Endothelial cell of umbilical vein (primary cell): ENCODE measurements around the gene MREG.

Source experiments
- CTCF ChIP-seq, 2 donors: IDR thresholded peaks; 1 replicate in 1 of 2; 2 replicates in 1 of 2; pipeline ENCODE4 v1.5.1; 2011; ENCODE audit warnings: low read length in 2 of 2, mild to moderate bottlenecking in 2 of 2, moderate library complexity in 2 of 2, control low read depth in 1 of 2, inconsistent platforms in 1 of 2, low read depth in 1 of 2; ENCODE audit not compliant: insufficient read depth in 1 of 2; ENCODE audit errors: extremely low read depth in 1 of 2
- EZH2 ChIP-seq: IDR thresholded peaks from 2 replicates; pipeline ENCODE4 v1.6.1; 2012; ENCODE audit warnings: borderline replicate concordance, low read depth, mild to moderate bottlenecking, moderate library complexity, low read length, inconsistent platforms; ENCODE audit not compliant: severe bottlenecking
- GATA2 ChIP-seq: IDR thresholded peaks from 2 replicates; pipeline ENCODE4 v1.7.0; 2011; ENCODE audit warnings: low read depth, mild to moderate bottlenecking, moderate library complexity, mixed read lengths, low read length; ENCODE audit not compliant: insufficient read length, insufficient read depth
- JUN ChIP-seq: IDR thresholded peaks from 2 replicates; pipeline ENCODE4 v1.6.1; 2011; ENCODE audit warnings: borderline replicate concordance, low read depth; ENCODE audit not compliant: insufficient read length, insufficient read depth
- MAX ChIP-seq: IDR thresholded peaks from 2 replicates; pipeline ENCODE4 v1.6.1; 2011; ENCODE audit not compliant: insufficient read depth, insufficient read length
- MYC ChIP-seq: IDR thresholded peaks from one replicate; pipeline ENCODE4 v1.6.1; 2011; ENCODE audit warnings: mild to moderate bottlenecking, low read depth, low read length
- POLR2A ChIP-seq: IDR thresholded peaks from 2 replicates; pipeline ENCODE4 v1.6.1; 2012; ENCODE audit warnings: low read depth, mild to moderate bottlenecking, control low read depth, low read length
- POLR2AphosphoS5 ChIP-seq: IDR thresholded peaks from 2 replicates; pipeline ENCODE4 v1.6.1; 2012; ENCODE audit warnings: low read depth, mild to moderate bottlenecking, control low read depth, low read length, moderate library complexity; ENCODE audit not compliant: insufficient read depth

- no peak for TF ChIP-seq POLR2AphosphoS5
- no peak for TF ChIP-seq MAX
- no peak for TF ChIP-seq CTCF (IDR thresholded peaks at IDR 0.05; ENCODE audit: extremely low read depth in 1 of 2, insufficient read depth in 1 of 2, low read depth in 1 of 2, low read length in 2 of 2)
- no peak for TF ChIP-seq MYC
- no peak for TF ChIP-seq EZH2
- TF ChIP-seq POLR2A: no peak
- no peak for TF ChIP-seq GATA2
- TF ChIP-seq JUN: no peak
These were observed 76.2 kb downstream of the MREG start for GRCh38 chr2:215937190-215937589.
